ENCODE measurements around the gene NPTN.

The NPTN gene

DNA sequence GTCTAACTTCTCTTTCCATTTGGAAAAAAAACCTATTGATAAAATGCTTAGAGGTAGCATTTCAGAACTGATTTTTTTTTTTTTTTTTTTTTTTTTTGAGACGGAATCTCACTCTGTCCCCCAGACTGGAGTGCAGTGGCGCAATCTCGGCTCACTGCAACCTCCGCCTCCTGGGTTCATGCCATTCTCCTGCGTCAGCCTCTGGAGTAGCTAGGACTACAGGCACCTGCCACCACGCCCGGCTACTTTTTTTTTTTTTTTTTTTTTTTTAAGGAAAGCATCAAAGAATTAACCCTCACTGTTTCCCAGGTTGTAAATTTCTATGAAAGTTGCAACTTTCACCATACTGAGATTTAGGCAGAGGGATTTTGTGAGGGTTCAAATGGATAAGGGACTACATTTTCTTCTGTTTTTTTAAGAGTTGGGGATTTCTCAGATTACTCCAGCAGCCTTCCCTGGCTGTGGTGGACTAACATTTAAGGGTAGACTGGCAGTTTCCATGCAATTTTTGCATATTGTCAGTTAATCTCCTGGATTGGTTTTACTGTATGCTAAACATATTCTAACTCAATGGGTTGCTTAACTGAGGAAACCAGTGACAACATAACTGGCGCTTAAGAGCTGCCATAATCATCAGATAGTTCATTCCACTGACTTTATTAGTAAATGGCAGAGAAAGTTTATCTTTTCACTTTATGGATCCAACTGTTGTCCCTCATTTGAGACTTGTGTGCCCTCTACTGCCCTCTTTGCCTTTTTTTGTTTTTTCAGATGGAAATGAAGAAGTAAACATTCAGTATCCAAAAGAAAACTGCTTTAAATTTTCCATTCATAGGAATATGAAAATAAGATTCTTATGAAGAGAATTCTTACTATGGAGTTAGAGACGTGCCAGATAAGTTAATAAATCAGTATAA, 93.7 kb downstream of the NPTN start:
- CTCF ChIA-PET, result no interaction called here

GRCh38 chr15:73538563-73539211, 94.5 kb downstream of the NPTN start:
- DNase-seq (ENCODE audit: extremely low spot score), result no peak
- ChIA-PET CTCF (no interaction called here), POLR2A (no interaction called here)
- no peak for TF ChIP-seq CTCF (IDR thresholded peaks at IDR 0.05; ENCODE audit: control extremely low read depth, extremely low read depth, low read depth, missing control alignments)

More for the DNA sequence above, 93.7 kb downstream of the NPTN start:
- TF ChIP-seq CTCF (IDR thresholded peaks at IDR 0.05; ENCODE audit: control extremely low read depth, extremely low read depth, low read depth, missing control alignments), result no peak
- no peak for DNase-seq (ENCODE audit: extremely low spot score)
- POLR2A ChIA-PET, result no interaction called here

- ChIA-PET CTCF (interaction anchor here (1.3 kb wide), 1 partner anchor 12 kb away, joined by 5 read pairs; no protein-coding TSS in a partner anchor), POLR2A (no interaction called here)
- no peak for DNase-seq (ENCODE audit: extremely low spot score)
- TF ChIP-seq CTCF (IDR thresholded peaks at IDR 0.05; ENCODE audit: control extremely low read depth, extremely low read depth, low read depth, missing control alignments), result no peak
Observed at GRCh38 chr15:73538123-73538522, 95.1 kb downstream of the NPTN start.

DNA sequence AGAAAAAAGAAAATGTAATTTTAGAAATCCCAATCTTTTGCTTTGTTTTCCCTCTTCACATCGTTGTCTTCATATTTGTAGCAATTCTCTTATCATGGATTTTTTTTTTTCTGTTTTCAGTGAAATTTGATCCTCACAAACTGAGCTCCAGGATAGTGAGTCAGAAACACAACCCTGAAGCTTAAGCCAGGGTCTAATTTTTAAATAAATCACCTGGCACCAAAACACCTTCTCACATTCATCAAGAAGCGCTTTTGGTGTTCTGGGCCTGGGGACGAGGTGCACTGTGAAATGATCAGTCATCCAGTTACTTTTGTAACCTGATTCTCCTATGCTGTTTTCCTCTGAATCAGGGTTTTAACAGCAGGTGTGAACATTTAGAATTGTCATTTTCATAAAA, 102.5 kb downstream of the NPTN start:
- ChIA-PET POLR2A (no interaction called here), CTCF (interaction anchor here (0.7 to 1.5 kb wide), 6 partner anchors 13 to 265 kb away, joined by 3 to 5 read pairs (median 3); no protein-coding TSS in a partner anchor)
- DNase-seq (ENCODE audit: extremely low spot score), result no peak
- TF ChIP-seq CTCF (IDR thresholded peaks at IDR 0.05; ENCODE audit: control extremely low read depth, extremely low read depth, low read depth, missing control alignments), result no peak

- ChIA-PET CTCF (interaction anchor here (1.2 kb wide), 1 partner anchor 10 kb away, joined by 4 read pairs; no protein-coding TSS in a partner anchor), POLR2A (no interaction called here)
- no peak for DNase-seq (ENCODE audit: extremely low spot score)
- TF ChIP-seq CTCF (IDR thresholded peaks at IDR 0.05; ENCODE audit: control extremely low read depth, extremely low read depth, low read depth, missing control alignments), result no peak
Observed at GRCh38 chr15:73527598-73527997, 105.6 kb downstream of the NPTN start.

GRCh38 chr15:73524919-73525318, 108.3 kb downstream of the NPTN start:
- POLR2A ChIA-PET, result no interaction called here
- TF ChIP-seq CTCF (IDR thresholded peaks at IDR 0.05; ENCODE audit: control extremely low read depth, extremely low read depth, low read depth, missing control alignments), result no peak
- DNase-seq (ENCODE audit: extremely low spot score), result no peak
- CTCF ChIA-PET, result no interaction called here
